Measurements from ENCODE around the gene RBFOX2.
"Not testable (repeated sequence)": the region's sequence is repeated elsewhere in the genome, so short reads cannot be mapped to it uniquely, and the experiment has no call there.

The RBFOX2 gene

GRCh38 chr22:35734517-35734827, 294.2 kb downstream of the RBFOX2 start:
- no peak for DNase-seq (ENCODE audit: low spot score)

GRCh38 chr22:35733791-35734516, 294.7 kb downstream of the RBFOX2 start:
- DNase-seq (ENCODE audit: low spot score) = no peak

GRCh38 chr22:35733036-35733435, 295.6 kb downstream of the RBFOX2 start:
- DNase-seq (ENCODE audit: low spot score) = no peak

- no peak for DNase-seq (ENCODE audit: low spot score)
Measured at GRCh38 chr22:35732116-35732515, 296.5 kb downstream of the RBFOX2 start.

GRCh38 chr22:35731321-35731720, 297.3 kb downstream of the RBFOX2 start:
- DNase-seq (ENCODE audit: low spot score) = no peak

- no peak for DNase-seq (ENCODE audit: low spot score)
Measured at GRCh38 chr22:35729309-35729698, 299.3 kb downstream of the RBFOX2 start.

- DNase-seq (ENCODE audit: low spot score) = no peak
Measured at GRCh38 chr22:35728639-35729308, 299.9 kb downstream of the RBFOX2 start.

- no peak for DNase-seq (ENCODE audit: low spot score)
Measured at GRCh38 chr22:35727436-35727835, 301.2 kb downstream of the RBFOX2 start.

DNA sequence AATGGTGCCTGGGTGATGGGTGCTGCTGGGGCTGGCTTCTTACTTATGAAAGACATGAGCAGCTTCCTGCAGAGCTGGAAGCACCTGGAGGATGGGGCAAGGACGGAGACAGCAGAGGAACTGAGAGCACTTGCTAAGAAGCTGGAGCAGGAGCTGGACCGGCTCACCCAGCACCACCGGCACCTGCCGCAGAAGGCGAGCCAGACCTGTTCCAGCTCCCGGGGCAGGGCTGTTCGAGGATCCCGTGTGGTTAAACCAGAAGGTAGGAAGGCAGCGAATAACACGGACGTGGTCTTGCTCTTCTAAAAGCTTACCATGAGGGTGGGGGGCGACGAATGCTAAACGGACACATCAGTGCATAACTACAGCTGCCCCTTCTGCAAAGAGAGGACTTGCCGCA, 301.7 kb downstream of the RBFOX2 start:
- no peak for DNase-seq (ENCODE audit: low spot score)

DNA sequence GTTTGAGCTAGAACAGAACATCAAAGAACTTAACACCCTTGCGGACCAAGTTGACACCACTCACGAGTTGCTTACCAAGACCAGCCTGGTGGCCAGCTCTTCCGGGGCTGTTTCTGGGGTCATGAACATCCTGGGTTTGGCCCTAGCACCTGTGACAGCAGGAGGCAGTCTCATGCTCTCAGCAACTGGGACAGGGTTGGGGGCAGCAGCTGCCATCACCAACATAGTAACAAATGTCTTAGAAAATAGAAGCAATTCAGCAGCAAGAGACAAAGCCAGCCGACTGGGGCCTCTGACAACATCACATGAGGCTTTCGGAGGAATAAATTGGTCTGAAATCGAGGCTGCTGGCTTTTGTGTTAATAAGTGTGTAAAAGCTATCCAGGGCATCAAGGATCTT, 302.2 kb downstream of the RBFOX2 start:
- DNase-seq (ENCODE audit: low spot score) = no peak

DNA sequence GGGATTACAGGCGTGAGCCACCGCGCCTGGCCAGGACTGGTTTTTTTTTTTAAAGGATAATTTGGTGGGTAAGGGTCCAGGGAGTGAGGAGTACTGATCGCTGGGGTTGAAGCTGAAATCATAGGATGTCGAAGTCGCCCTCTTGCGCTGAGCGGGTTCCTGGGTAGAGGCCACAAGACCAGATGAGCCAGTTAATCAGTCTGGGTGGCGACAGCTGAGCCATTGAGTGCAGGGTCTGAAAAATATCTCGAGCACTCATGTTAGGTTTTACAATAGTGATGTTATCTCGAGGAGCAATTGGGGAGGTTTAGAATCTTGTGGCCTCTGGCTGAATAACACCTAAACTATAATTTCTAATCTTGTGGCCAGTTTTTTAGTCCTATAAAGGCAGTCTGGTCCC, 303.1 kb downstream of the RBFOX2 start:
- no peak for DNase-seq (ENCODE audit: low spot score)

DNA sequence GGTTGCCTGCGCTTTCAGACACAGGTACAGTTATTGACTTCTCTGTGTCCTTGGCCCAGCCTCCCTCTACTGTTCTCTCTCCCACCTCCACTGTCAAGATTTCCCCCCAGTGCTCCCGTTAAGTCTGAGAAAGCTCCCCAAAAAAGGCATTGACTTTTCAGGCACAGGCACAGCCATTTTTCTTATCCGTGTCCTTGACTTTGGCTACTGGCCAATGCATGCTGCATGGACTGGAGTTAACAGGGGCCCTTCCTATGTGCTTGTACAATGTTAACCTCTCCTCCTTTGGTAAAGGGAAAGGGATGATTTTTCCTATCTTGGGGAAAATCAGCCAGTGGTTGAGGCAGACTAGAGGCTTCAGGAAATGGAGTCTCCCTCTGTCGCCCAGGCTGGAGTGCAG, 306.7 kb downstream of the RBFOX2 start:
- DNase-seq (ENCODE audit: low spot score) = no peak

GRCh38 chr22:35719212-35719875, 309.3 kb downstream of the RBFOX2 start:
- no peak for DNase-seq (ENCODE audit: low spot score)

GRCh38 chr22:35717572-35717971, 311.1 kb downstream of the RBFOX2 start, which contains the start of gene APOL5:
APOL5 (plus strand) TSS chr22:35717872; CDS start chr22:35717872, 0 bp downstream.
- DNase-seq (ENCODE audit: low spot score) = no peak

DNA sequence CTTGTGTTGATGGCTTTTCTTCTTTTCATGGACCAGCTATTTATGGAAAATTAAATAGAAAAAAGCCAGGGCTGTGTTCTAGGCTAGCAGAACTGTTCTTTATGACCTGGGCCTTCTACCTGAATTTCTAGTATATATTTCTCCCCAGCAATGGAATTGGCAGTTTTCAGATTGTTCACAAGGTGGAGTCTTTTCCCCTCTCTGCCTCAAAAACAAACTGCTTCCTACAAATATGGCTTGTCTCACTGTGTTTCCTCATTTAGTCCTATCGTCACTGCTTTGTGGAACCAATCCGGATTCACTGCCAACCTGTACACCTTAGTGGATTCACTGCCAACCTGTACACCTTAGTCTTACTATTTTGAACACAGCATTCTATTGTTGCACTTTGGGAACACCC, 316.0 kb downstream of the RBFOX2 start:
- no peak for DNase-seq (ENCODE audit: low spot score)

GRCh38 chr22:35711336-35711735, 317.3 kb downstream of the RBFOX2 start:
- no peak for DNase-seq (ENCODE audit: low spot score)

DNA sequence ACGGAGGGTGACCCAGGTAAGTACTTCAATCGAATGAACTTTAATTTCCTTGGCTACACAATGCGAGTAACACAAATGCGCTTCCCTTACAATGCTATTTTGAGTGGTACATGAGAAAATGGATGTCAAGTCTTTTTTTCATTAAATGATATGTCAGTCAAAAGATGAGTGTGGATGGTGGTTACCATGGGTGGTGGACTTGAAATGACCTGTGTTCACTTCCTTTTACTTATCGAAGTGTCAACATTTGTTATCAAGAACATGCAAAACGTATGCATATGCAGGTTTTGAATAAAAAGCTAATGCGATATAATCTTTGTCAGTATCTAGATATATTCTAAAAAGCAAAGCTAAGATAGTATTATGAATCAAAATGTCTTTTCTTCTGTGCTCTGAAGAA, 319.7 kb downstream of the RBFOX2 start:
- no peak for DNase-seq (ENCODE audit: low spot score)

- DNase-seq (ENCODE audit: low spot score) = no peak
Measured at GRCh38 chr22:35708453-35708852, 320.2 kb downstream of the RBFOX2 start.

- DNase-seq (ENCODE audit: low spot score) = no peak
Measured at GRCh38 chr22:35705141-35705540, 323.5 kb downstream of the RBFOX2 start.

DNA sequence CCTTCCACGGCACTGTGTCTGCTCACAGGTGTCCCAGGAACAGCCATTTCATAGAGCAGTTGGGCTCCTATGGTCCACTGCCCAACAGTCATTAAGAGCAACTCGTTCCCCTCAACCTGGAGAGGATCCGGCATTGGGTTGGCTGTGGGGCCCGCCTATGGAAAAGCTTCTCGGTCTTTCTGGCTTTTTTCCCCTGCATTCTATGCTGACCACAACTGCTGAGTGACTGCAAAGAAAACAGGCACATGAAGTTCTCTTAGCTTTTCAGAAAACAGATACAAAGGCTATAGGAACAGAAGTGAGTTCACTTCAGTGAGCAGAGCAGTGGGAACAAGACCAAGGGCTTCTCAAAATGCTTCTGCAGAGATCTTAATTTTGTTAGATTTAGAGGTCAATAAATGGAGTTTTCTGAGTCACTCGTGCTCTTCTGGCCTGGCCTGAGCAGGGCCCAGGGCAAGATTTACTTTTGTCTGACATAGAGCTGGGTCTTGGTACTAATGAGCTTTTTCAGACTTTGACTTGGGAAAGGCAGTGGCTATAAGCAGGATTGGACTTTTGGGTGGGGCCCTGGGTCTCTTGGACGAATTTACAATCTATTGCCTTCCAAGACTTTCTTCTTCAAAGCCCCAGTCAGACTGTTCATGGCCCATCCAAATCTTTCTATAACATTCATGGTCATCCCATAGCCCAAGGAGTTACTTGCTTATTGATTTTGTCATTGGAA, 324.6 kb downstream of the RBFOX2 start:
- DNase-seq (ENCODE audit: low spot score) = no peak

DNA sequence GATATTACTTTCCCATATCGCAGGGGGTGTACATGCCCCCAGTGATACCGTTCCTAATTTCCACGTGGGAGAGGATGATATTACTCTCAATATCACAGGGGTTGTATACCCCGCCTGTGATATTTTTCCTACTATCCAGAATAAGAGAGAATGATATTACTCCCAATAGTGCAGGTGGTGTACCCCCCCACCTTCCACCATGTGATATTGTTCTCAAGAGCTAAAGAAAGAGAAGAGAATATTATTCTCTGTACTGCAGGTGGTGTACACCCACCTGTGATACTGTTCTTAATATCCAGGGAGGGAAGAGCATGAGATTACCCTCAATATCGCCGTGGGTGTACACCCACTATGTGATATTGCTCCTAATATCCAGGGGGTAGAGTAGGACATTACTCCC, 328.8 kb downstream of the RBFOX2 start:
- not testable (repeated sequence) for DNase-seq (ENCODE audit: low spot score)

DNA sequence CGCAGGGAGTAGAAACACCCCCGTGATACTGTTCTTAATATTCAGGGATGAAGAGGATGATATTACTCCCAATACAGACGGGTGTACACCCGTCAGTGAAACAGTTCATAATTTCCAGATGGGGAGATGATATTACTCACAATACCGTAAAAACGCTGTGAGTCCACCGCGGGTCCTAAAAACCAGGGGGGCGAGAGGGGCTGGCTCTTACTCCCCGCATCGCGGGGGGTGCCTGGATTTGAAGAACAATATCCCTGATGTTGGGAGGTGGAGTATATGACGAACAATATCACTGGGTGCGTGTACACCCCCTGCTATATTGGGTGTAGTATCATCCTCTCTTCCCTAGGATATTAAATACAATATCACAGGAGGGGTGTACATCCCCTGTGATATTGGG, 331.5 kb downstream of the RBFOX2 start:
- no peak for DNase-seq (ENCODE audit: low spot score)

DNA sequence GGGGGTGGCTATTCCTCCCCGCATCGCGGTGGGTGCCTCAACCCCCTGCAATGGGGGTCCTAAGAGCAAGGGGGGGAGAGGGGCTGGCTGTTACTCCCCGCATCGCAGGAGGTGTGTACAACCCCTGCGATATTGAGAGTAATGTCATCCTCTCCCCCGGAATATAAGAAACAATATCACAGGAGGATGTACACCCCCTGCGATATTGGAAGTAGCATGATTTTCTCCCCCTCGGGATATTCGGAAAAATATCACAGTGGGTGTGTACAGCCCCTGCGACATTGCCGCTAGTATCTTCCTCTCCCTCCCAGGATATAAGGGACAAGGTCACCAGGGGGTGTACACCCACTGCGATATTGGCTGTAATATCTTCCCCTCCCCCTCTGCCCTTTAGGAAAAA, 333.4 kb downstream of the RBFOX2 start:
- no peak for DNase-seq (ENCODE audit: low spot score)
